HG02973 (cell line): ENCODE data around the gene LRIG1.

Source experiments
- ATAC-seq: cut with Tn5 transposase; IDR thresholded peaks from one replicate; pipeline ENCODE4 v1.9.1; 2021; ENCODE audit warnings: moderate library complexity; ENCODE audit not compliant: unreplicated experiment

LRIG1 gene, protein sequence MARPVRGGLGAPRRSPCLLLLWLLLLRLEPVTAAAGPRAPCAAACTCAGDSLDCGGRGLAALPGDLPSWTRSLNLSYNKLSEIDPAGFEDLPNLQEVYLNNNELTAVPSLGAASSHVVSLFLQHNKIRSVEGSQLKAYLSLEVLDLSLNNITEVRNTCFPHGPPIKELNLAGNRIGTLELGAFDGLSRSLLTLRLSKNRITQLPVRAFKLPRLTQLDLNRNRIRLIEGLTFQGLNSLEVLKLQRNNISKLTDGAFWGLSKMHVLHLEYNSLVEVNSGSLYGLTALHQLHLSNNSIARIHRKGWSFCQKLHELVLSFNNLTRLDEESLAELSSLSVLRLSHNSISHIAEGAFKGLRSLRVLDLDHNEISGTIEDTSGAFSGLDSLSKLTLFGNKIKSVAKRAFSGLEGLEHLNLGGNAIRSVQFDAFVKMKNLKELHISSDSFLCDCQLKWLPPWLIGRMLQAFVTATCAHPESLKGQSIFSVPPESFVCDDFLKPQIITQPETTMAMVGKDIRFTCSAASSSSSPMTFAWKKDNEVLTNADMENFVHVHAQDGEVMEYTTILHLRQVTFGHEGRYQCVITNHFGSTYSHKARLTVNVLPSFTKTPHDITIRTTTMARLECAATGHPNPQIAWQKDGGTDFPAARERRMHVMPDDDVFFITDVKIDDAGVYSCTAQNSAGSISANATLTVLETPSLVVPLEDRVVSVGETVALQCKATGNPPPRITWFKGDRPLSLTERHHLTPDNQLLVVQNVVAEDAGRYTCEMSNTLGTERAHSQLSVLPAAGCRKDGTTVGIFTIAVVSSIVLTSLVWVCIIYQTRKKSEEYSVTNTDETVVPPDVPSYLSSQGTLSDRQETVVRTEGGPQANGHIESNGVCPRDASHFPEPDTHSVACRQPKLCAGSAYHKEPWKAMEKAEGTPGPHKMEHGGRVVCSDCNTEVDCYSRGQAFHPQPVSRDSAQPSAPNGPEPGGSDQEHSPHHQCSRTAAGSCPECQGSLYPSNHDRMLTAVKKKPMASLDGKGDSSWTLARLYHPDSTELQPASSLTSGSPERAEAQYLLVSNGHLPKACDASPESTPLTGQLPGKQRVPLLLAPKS

DNA sequence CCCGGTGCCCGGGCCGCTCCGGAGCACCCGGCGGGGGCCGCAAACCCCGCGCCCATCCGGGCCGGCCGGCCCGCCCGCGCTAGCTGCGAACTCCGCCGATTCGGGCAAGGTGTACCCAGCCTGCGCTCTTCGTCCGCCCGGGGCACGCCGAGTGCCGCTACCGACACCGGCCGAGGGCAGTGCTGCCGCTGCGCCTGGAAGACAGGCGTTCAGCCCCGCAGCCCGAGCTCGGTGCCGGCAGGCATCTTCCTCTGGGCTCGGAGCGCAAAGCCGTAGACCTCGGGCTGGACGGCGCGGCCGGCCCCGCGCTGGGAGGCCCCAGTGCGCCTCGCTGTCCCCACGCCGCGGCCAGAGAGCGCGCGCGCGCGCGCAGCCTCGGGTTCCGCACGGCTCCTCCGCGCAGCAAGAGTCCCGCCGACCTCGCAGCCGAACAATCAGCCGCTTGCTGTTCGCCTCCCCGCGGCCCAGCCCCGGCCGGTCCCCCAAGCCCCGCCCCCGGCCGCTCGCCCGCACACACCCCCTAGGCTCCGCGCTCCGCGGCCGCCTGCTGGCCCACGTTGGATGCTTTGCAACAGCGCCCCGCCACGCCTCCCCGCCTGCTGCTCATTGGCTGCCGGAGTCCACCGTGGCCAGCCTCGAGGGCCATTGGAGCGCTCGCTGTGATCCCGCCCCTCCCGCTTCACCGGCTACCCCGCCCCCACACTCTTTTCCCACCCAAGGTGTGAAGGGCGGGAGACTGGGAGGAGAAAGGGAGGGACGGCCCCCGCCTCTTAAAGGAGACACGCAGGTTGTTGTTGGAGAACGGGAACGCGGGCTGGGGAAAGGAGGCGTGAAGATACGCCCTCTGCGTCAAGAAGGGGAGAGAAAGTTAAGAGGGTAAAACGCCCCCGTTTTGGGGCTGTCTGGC, at the start of gene LRIG1:
TSS of gene LRIG1 (minus strand) at position 447 of the 907 bp plus-strand sequence. CDS start 615 bp downstream, outside the sequence.
- peak; percentile 98 for ATAC-seq

GRCh38 chr3:66544619-66545429, 44.0 kb upstream of the LRIG1 start:
- ATAC-seq: no peak

DNA sequence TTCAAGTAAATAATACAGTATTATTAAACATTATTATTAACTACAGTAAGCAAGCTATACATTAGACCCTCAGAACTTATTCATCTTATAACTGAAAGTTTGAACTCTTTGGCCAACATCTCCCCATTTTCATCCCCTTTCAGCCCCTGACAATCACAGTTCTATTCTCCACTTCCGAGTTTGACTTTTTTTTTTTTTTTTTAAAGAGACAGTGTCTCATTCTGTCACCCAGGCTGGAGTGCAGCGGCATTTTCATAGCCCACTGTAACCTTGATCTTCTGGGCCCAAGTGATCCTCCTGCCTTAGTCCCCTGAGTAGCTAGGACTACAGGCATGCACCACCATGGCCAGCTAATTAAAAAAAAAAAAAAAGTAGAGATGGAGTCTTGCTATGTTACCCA, 41.3 kb upstream of the LRIG1 start:
- no peak for ATAC-seq

- no peak for ATAC-seq
These were observed 38.7 kb upstream of the LRIG1 start for GRCh38 chr3:66539466-66539989.

DNA sequence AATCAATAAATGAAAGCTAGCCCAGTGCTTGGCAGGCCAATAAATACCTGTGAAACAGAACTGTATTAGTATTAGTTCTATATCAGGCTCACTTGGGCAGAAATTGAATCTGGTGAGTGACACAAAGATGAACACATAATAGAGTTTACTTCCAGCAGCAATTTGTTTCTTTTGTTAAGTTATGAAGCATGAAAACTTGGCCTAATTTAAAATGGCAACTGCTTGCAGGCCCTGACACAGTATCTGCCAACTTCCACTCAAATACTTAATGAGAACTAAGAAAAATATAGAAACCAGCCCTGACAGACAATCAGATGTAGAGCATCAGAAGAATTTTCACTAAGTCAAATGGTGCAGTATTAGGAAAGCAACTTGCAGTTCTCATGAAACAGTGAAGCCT, 37.6 kb upstream of the LRIG1 start:
- no peak for ATAC-seq

DNA sequence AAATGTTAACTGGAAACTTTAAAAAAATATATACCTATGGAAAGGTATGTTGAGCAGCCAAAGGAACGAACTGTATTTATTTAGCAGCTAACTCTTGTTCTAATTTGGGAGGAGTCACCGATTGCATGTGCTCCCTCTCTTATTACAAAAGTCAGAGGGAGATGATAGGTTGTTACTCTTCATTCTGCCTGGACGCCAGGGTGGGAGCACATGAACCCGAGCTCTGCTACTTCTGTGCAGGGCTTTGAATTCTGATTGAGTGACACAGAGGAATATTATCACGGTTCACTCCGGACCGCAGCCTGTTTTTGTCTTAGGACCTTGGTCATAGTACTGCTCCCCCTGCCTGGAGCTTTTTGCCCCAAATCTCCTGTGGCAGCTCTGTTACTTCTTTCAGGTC, 36.9 kb upstream of the LRIG1 start:
- ATAC-seq: no peak

- no peak for ATAC-seq
These were observed 36.0 kb upstream of the LRIG1 start for GRCh38 chr3:66536791-66537190.

DNA sequence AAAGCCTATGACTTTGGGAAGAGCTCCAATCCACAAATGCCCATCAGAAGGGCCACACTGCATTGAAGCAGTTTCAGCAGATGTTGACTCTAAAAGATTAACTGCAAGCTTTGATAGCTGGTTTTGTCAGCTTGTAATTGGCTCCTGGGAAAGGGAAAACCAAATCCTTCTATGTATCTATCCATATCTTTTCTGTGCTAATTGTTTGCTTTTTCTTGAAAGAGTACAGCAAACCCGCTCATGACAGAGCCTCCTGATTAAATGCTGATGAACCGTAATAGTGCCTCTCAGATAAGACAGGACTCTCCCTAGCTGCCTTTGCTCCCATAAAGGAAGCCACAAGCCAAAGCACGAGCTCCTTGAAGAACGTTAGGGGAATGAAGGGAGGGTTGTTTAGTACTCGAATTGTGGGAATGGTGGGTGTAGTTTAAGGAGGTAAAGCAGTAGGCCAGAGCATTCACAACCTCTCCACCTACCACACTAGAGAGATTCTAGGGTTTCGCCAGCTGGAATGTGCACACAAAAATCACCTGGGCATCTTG, 33.6 kb upstream of the LRIG1 start:
- ATAC-seq: no peak

DNA sequence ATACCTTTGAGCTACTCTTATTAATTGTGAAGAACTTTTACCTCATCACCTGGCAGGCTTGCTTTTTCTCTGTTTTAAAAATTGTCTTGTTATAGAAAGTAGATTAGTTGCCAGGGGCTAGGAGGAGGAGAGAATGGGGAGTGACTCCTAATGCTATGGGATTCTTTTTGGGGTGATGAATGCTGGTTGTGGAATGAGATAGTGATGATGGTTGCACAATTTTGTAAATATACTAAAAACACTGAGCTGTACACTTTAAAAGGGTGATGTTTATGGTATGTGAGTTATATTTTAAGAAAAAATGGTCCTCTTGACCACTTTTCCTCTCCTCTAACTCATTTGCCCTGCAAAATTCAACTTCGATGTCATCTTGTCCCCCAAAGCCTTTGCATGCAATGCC, 31.8 kb upstream of the LRIG1 start:
- no peak for ATAC-seq

DNA sequence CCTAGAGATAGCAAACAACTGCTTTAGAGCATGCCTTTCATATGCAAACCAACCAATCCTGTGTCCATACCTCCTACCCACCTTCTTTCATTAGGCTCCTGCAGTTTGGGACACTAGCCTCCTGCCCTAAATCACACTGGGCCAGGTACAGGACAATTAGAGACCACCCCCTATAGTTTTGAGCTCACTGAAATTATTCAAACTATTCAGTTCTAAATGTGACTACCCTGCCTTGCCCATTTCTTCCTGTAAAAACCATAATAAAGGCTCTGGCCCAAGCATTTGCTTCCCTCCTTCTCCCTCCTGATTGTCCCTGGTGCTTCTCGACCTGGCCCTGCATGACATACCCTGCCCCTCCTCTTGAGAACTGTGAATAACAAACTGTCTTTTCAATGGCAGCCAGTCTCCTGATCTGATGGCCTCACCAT, 31.4 kb upstream of the LRIG1 start:
- ATAC-seq: no peak

DNA sequence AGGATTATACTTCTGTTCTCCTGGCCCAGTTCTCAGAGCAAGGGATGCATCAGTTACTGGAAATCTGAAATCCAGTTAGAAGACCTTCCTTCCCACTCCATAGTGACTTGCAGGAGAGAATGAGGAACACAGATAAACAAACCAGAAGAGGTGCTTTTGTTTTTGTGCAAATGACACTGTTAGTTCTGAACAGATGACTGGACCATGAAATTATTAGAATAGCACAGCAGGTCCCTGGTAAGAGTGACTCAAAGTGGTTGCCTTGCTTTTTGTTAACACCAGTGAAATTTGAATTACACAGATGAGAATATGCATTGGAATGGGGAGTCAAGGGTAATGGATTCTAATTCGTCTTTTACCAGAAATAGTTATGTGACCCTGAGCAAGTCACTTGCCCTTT, 30.4 kb upstream of the LRIG1 start:
- ATAC-seq: no peak

DNA sequence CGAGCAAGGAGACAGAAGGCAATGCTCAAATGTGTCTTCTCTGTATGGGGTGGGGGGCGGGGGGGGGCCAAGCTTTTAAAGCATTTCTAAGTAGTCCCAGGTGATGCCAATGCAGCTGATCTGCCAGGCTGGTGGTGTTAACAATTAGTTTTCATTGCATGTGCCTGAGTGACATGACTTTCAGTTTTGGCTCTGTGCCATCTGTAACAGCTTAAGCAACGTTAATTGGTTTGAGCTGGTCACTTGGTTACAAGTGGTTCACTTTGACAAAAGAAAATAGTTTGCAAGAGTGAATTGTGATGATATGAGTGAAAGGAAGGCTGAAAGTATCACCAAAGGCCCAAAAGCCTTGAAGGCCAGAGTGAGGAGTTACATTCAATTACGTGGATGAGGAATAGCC, 26.4 kb upstream of the LRIG1 start:
- no peak for ATAC-seq

DNA sequence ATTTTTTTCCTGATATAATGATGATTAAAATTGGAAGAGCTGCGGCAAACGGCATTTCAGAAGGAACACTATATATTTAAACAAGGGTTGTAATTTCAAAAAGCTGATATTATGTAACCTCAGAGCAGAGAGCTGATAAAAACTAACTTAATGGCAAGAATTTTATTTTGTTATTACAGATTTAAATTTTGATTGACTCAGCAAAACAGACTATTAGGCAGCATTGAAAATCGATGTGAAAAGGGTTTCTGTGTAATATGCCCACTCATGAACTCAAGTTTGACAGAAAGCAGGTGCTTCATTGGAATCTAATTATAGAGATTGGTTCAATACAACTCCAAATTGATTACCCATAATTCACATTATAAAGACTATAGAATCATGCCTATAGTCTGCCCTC, 24.9 kb upstream of the LRIG1 start:
- ATAC-seq: no peak

- no peak for ATAC-seq
These were observed 19.9 kb upstream of the LRIG1 start for GRCh38 chr3:66520724-66521123.

- no peak for ATAC-seq
These were observed 17.8 kb upstream of the LRIG1 start for GRCh38 chr3:66518644-66519043.

GRCh38 chr3:66518126-66518525, 17.3 kb upstream of the LRIG1 start:
- no peak for ATAC-seq

DNA sequence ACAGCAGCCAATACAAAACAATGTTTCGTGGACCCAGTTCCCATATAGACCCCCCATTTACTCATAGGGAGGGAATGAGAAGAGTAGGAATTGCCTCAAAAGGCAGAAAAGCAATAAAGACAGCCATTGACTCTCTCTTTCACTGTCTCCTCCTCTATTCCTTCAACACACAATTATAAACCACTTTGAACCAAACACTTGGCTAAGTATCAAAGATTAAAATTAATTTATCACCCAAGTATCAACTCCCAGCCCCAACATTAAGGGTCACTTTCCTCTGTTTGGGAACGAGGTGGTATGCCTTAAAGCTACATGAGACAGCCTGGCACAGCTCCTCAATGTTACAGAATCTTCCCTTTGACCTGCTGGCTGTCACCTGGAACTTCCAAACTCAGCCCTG, 16.4 kb upstream of the LRIG1 start:
- no peak for ATAC-seq

DNA sequence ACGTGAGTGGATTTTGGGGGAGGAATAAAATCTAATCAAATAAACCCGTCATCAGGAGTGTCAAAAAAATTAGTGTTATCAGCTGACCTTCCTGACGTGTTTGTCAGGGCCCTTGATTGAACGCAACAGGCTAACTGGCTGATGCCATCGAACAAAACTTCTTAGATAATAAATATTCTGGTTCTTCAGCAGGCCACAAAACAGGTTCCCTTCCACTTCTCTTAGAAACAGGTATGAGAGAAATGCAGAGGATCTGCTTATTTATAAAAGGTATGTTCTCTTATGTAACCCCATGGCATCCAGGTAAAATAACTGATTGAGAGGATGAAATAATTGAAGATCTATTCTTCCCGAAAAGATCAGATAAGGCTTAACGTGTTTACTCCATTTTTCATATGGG, 7.6 kb upstream of the LRIG1 start:
- no peak for ATAC-seq
